ENCODE measurements around the gene GIT1.

GIT1 gene

DNA sequence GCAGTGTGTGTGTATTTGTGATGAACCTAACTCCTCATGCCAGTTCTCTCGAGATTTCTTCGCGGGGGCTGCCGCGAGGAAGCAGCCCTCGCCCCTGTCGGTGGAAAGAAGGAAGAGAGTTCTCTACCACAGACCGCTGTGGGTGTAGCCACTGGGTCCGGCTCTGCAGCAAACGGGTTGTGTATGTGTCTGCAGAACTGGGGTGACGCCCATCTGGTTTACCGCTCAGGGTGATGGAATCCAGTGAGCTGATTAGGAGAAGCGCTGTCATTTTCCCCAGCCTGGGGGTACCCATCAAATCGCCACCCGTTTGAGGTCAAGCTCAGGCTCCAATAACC is 25.6 kb upstream of the GIT1 start:
- FAIRE-seq: no peak

DNA sequence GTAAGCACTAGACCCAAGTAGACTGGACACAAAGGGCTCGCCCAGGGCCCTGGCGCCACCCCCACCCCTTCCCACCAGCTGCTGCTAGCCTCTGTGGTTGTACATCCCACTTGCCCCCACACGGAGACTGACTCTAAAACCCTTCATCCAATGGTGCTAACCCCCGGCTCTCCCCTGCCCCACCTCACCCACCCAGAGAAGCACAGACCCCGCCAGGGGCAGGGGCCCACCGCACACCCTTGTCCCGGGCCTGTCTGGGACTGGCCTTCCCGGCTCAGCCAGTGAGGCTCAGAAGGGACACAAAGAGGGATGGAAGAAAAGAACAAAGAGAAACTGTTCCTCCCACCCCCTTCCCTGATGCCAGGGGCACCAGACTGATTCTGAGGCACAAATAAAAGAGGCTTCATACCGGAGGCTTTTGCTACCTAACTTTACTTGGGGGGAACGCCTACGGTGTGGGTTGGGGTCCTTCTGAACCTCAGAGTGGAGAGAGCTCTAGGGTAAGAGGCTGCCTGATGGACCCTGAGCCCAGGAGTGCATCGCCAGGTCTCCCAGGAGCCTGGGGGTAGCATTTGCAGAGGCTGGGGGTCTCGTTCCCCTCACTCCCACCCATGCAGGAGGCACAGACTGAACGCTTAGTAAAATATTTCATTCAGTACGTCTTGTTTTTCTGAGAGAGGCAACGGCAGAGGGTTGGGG is 25.1 kb upstream of the GIT1 start:
- no peak for FAIRE-seq

DNA sequence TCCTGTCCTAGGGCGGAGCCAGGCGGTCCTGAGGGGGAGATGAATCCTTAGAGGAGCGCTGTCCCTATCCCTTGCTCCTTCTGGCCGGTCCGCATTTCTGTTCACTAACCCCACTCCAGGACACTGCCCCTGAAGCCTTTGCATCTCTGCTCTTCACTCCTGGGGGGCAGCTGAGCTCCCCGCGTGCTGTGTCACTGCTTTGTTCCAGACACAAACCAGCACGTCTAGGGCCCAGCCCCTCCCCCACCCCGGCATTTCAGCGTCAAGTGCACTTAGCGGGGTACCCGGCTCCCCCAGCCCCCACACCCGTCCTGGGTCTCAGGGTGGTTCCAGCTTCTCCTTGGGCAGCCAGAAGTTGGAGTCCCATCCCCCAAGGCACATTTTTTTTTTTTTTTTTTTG is 24.4 kb upstream of the GIT1 start:
- no peak for FAIRE-seq

GRCh38 chr17:29613352-29613837 is 23.9 kb upstream of the GIT1 start:
- FAIRE-seq: no peak

DNA sequence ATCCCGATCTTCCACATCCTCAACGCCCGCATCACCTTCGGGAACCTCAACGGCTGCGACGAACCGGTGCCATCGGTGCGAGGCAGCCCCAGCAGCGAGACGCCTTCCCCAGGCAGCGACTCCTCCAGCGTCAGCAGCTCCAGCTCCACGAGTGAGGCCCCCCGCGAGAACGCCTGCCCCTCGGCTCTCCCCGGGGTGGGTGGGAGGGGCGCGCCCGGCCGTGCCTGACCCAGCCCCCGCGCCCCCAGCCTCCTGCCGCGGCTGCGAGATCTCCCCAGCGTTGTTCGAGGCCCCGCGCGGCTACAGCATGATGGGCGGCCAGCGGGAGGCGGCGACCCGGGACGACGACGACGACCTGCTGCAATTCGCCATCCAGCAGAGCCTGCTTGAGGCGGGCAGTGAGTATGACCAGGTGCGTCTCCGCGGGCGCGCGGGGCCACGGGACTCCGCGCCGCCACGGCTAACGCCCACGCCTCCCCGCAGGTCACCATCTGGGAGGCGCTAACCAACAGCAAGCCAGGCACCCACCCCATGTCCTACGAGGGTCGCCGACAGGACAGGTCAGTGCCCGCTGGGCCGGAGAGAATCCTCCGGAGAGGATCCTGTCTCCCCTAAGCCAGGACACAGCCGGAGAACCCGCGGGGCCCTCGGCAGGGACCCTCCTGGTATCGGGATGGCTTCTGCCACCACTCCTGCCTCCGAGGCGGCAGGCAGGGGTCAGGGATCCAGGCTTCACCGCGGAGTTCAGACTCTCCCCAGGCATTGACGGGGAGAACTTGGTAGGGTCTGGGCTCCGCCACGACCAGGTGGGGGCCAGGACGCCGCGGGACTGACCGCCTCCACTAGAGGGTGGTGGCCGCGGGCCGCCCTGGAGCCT is 23.2 kb upstream of the GIT1 start:
- FAIRE-seq: no peak

DNA sequence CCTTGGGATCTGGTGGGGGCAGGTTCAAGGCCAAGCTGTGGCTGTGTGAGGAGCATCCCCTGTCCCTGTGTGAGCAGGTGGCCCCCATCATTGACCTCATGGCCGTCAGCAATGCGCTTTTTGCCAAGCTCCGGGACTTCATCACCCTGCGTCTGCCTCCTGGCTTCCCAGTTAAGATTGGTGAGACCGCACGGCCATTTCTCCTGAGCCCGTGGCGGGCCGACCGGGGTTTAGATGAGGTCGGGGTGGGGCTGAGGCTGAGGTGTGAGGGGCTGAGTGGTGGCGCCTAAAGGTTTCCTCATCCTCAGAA is 22.6 kb upstream of the GIT1 start:
- no peak for FAIRE-seq

DNA sequence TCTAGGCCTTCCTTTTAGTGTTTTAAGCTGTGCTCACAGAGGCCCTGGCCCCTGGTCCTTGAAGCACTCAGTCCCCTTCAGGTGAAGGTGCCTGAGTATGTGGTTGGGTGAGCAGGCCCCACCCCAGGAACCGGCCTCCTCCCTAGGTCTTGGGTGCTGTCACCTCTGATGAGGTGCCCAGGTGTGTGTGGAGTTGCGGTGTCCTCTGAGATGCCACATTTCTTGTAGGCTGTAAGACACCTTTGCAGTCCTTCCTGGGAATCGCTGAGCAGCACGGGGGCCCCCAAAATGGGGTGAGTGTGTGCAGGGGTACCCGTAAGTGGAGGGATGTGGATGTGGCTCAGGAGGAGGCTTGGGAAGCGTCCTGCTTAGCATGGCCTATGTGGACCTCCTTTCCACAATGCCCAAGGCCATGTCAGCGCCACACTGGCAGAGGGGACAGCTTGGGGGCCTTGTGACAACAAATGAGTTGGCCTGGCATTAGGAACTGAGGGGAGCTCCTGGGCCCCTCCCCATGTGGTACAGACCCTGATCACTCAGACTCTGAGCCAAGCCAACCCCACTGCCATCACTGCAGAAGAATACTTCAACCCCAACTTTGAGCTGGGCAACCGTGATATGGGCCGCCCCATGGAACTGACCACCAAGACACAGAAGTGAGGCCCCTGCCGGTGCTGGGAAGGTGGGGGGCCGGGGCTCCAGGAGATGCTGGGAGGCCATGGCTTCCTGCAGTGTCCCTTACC is 22.1 kb upstream of the GIT1 start:
- no peak for FAIRE-seq

DNA sequence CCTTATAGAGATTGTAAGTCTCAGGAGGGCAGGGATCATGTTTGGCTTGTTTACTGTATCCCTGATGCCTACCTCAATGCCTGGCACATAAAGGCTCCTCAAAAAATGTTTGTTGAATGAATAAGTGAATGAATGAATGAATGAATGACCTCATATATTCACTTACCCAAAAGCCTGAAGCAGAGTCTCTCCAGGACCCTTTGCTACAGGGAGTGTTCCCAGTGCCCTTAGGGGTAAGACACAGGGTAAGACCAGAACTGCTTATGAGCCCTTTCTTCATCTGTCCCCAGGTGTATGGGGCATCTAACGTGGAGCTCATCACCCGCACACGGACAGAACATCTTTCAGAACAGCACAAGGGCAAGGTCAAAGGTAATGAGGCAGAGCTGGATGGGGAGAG is 20.9 kb upstream of the GIT1 start:
- no peak for FAIRE-seq

DNA sequence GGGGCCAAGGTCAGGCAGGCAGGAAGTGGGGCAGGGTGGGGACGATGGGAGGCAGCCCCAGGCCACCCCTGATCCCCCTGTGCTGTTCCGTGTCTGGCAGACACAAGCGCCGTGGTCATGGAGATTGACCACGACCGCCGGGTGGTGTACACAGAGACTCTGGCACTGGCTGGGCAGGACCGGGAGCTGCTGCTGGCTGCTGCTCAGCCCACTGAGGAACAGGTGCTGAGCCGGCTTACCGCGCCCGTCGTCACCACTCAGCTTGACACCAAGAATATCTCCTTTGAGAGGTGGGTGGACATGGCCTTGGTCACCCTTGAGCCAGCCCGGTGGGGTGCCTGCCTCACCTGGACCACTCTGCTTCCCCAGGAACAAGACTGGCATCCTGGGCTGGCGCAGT is 19.5 kb upstream of the GIT1 start:
- no peak for FAIRE-seq

DNA sequence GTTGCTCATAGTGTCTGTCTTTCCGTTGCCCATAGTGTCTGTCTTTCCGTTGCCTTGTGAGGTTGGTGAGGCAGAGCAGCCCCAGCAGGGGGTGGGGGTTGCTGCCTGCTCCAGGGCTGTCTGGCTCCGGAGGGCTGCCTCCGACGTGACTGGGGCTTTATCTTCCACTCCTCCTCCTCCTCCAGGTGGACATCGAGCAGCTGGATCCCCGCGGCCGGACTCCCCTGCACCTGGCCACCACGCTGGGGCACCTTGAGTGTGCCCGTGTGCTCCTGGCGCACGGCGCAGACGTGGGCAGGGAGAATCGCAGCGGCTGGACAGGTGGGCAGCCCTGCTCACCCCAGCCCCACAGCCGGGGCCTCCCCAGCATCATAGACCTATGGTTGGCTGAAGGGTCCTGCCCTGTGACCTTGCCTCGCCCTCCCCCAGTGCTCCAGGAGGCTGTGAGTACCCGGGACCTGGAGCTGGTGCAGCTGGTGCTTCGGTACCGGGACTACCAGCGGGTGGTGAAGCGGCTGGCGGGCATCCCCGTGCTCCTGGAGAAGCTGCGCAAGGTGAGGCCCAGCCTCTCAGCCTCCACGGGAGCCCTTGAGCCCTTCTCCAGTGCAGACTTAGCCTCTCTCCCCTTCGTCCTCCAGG is 18.2 kb upstream of the GIT1 start:
- no peak for FAIRE-seq

GRCh38 chr17:29603109-29603674 is 13.7 kb upstream of the GIT1 start:
- no peak for FAIRE-seq

- no peak for FAIRE-seq
Measured at GRCh38 chr17:29597361-29598172, 8.1 kb upstream of the GIT1 start.

GRCh38 chr17:29596811-29597210 is 7.4 kb upstream of the GIT1 start:
- FAIRE-seq: no peak

- no peak for FAIRE-seq
Measured at GRCh38 chr17:29595943-29596774, 6.7 kb upstream of the GIT1 start.

DNA sequence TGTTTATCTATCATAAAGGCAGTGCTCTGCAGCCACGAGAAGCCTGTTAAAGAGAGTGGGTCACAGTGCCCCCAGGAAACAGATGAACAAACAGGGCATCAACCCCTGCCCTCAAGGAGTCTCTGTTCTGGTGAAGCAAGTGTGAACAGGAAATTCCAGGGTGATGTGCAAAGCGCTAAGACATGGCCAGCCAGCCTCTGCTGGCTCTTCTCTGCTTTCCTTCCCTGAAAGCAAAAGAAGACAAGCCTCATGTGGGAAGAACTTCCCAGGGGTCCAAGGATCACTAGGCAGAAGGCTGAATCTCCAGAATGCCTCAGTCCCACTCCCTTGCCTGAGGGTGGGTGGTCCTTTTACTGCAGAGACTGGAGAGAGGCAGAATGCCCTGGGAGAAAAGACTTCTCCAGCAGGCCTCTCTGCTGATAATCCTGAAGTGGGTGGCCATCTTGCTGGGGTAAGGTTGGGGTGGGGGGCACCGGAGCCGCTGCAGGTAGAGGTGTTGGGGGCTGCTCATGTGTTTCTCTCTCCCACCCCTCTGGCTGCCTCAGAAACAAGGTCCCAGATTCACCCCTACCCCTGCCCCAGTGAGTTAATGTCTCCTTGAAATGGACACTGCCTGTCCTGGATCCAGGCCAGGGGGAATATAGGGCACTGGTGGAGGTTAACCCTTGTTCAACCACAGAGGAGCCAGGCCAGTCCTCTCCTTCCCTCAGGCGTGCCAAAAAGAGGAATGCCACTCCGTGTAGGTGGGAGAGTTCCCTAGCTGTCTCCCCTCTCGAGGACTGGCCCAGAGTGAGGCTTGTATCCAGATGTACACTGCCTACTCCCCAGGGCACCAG is 5.9 kb upstream of the GIT1 start:
- FAIRE-seq: no peak

GRCh38 chr17:29594519-29595090 is 5.2 kb upstream of the GIT1 start:
- no peak for FAIRE-seq

DNA sequence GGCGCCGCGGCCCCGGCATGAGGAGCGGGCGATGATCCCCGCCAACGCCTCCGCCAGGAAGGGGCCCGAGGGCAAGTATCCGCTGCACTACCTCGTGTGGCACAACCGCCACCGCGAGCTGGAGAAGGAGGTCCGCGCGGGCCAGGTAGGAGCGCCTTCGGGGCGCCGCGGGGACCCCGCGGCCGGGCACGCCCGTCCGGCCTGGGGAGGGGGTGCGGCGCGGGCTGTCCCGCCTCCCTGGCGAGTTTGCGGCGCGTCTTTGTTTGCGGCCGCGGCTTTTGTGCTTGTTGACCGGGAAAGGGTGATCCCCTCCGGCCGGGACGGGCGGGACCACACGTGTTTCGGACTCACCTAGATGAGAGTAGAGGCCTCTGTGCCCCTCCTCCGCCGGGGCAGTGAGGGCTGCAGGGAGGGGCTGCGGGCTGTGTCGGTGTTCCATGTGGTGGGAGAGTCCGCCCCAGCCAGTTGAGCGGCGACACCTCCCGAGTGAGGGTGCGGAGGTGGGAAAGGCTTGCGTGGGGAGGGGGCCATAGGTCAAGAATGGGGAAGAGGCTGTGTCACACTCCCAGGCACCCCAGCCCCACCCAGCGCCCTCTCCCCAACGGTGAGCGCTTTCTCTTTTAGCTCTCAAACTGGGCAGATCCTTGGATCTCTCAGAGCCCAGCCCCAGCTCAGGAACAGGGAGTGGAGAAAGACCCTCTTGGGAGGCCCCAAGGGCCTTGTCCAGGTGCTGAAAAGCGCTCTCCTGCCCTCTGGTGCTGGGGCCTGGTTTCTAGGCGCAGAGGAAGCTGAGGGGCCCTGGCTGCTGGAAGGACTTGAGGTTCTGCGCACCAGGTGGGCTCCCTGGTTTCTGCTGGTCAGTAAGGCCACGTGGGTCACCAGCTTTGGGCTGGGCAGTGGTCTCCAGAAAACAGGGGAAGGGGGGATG is 4.4 kb upstream of the GIT1 start:
- FAIRE-seq: no peak

DNA sequence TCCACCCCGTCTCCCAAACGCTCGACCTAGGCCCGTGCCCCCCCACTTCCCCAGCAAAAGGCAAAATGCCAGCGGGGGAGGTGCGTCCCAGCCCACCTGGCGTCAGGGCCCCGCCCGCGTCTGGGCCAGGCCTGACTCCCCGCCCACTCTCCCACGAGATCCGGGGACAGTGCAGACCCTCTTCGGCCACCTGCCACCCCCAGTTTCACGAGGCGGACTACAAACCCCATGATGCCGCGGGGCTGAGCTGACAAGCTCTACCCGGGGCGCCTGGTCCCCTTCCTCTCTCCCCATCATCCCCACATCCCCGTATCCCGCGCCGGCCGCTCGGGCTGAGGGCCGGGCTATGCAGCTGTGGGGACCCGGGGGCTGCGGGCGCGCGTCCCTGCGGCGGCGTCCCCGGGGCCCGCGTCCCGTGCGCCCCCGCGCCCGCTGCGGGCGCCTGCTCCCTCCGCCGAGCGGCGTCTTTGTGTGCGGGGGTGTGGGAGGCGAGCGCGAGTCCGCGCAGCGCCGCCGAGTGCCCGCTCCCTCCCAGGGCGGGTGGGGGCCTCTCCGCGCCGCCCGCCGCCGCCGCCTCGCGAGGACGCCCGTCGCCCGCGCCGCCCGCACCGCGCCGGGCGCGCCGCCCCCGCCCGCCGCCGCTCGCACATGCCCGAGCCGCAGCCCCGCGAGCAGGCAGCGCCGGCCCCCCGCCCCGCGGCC is 3.6 kb upstream of the GIT1 start, which contains the start of gene ANKRD13B:
ANKRD13B (plus strand) TSS at position 283 of the 702 bp plus-strand sequence. CDS start 490 bp downstream, outside the sequence.
- no peak for FAIRE-seq
